AG09319 (cell line): Measurements from ENCODE around the gene ZNF486.
A peak's percentile ranks its signal among the peaks of the same experiment; 100 is the strongest.
"Not testable (repeated sequence)": the region's sequence is repeated elsewhere in the genome, so short reads cannot be mapped to it uniquely, and the experiment has no call there.

Experiments used
- DNase-seq: peaks from one replicate; pipeline ENCODE4 v3.0.0-alpha.2; 2010; ENCODE audit warnings: low read depth; ENCODE audit errors: extremely low read depth
- TF ChIP-seq, protein P1 (sequence below): IDR thresholded peaks from 2 replicates; pipeline ENCODE4 v1.5.1; 2011; ENCODE audit warnings: low read depth, mild to moderate bottlenecking, inconsistent platforms, low read length, moderate library complexity

ZNF486 gene

DNA sequence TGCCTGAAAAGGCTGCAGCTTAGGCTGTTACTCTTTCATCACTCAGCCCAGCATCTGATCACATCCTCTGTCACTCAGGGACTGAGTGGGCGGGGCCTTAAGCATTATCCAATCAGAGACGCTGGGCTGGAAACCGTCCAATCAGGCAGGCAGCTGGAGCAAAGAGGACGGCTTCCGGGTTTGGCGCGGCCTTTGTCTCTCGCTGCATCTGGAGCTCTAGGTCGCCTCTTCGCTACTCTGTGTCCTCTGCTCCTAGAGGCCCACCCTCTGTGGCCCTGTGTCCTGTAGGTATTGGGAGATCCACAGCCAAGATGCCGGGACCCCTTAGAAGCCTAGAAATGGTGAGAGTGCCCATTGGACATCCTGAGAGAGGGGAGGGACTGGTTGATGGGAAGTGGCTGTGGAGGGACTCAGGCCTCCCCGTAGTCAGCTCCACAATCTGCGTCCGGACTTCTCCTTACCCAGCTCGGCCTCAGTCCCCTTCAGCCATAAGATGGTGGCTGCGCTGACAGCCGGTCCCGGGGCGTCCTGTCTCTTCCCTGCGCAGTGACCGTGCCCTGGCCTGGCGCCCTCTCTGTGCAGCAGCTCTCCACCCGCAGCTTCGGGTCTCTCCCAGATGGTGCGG lies at the start of gene ZNF486:
Gene ZNF486, plus strand, starts transcription at position 195 of the 625 bp plus-strand sequence. Its CDS starts 117 bp downstream, at position 312.
- DNase-seq = peak; percentile 92
- TF ChIP-seq, protein P1, sequence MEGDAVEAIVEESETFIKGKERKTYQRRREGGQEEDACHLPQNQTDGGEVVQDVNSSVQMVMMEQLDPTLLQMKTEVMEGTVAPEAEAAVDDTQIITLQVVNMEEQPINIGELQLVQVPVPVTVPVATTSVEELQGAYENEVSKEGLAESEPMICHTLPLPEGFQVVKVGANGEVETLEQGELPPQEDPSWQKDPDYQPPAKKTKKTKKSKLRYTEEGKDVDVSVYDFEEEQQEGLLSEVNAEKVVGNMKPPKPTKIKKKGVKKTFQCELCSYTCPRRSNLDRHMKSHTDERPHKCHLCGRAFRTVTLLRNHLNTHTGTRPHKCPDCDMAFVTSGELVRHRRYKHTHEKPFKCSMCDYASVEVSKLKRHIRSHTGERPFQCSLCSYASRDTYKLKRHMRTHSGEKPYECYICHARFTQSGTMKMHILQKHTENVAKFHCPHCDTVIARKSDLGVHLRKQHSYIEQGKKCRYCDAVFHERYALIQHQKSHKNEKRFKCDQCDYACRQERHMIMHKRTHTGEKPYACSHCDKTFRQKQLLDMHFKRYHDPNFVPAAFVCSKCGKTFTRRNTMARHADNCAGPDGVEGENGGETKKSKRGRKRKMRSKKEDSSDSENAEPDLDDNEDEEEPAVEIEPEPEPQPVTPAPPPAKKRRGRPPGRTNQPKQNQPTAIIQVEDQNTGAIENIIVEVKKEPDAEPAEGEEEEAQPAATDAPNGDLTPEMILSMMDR = no peak

DNA sequence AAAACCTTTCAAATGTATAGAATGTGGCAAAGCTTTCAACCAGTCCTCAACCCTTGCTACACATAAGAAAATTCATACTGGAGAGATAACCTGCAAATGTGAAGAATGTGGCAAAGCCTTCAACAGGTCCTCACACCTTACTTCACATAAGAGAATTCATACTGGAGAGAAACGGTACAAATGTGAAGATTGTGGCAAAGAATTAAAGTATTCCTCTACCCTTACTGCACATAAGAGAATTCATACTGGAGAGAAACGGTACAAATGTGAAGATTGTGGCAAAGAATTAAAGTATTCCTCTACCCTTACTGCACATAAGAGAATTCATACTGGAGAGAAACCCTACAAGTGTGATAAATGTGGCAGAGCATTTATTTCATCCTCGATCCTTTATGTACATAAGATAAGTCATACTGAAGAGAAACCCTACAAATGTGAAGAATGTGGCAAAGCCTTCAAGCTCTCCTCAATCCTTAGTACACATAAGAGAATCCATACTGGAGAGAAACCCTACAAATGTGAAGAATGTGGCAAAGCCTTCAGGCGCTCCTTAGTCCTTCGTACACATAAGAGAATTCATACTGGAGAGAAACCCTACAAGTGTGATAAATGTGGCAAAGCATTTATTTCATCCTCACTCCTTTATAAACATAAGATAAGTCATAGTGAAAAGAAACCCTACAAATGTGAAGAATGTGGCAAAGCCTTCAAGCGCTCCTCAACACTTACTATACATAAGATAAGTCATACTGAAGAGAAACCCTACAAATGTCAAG lies 48.8 kb upstream of the ZNF486 start:
- DNase-seq = not testable (repeated sequence)

DNA sequence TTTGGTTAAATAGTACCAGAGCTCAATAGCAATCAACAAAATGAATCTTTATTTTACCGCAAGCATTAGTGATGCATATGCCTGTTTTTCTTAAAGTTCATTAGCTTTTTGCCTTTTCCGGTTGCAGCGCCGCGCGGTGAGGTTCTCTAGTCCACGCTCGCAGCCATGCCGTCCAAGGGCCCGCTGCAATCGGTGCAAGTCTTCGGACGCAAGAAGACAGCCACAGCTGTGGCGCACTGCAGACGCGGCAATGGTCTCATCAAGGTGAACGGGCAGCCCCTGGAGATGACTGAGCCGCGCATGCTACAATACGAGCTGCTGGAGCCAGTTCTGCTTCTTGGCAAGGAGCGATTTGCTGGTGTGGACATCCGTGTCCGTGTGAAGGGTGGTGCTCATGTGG lies 42.1 kb upstream of the ZNF486 start:
- no peak for DNase-seq
- TF ChIP-seq, protein P1 = no peak

DNA sequence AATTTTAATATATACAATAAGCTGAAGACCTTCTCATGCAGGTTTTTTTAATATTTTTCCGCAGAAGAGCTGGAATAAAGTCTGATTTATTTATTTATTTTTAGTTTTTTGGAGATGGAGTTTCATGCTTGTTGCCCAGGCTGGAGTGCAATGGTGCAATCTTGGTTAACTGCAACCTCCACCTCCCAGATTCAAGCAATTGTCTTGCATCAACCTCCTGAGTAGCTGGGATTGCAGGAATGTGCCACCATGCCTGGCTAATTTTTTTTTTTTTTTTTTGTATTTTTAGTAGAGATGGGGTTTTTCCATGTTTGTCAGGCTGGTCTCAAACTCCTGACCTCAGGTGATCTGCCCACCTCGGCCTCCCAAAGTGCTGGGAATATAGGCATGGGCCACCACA lies 34.1 kb upstream of the ZNF486 start:
- not testable (repeated sequence) for DNase-seq

- DNase-seq = not testable (repeated sequence)
Observed at GRCh38 chr19:20137714-20138113, 29.3 kb upstream of the ZNF486 start.

DNA sequence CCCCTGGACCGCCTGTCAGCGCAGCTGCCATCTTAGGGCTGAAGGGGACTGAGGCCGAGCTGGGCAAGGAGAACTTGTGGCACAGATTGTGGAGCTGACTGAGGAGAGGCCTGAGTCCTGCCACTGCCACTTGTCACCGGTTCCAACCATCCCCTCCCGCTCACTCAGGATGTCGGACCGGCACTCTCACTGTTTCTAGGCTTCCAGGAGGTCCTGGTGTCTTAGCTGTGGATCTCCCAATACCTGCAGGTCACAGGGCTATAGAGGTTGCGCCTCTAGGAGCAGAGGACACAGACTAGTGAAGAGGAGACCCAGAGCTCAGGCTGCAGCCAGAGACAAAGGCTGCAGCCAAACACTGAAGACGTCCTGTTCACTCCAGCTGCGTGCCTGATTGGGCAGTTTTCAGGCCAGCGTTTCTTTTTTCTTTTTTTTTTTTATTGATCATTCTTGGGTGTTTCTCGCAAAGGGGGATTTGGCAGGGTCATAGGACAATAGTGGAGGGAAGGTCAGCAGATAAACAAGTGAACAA lies 15.3 kb upstream of the ZNF486 start:
- TF ChIP-seq, protein P1 = no peak
- DNase-seq = no peak

- DNase-seq = not testable (repeated sequence)
Observed at GRCh38 chr19:20152506-20152905, 14.5 kb upstream of the ZNF486 start.

- DNase-seq = no peak
- TF ChIP-seq, protein P1 = no peak
Observed at GRCh38 chr19:20153281-20153680, 13.7 kb upstream of the ZNF486 start.

DNA sequence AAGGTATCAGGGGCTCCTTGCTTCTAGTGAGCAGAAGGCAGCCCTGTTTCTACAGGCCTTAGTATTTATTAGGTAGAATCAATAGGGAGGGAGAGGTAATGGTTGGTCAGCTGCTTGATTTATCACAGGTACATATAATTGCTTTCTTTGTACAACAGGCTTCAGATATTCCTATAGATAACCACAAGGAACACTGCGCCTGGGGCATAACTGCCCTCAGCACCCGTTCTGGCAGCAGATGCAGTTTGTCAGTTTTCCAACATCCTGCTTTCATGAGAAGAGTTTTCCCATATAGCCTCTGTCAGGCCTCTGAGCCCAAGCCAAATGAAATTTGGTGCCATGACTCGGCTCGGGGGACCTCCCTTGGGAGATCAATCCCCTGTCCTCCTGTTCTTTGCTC lies 12.4 kb upstream of the ZNF486 start:
- TF ChIP-seq, protein P1 = no peak
- no peak for DNase-seq
